ENCODE data around the gene ZFHX2.
A peak's percentile ranks its signal among the peaks of the same experiment; 100 is the strongest.
"Not testable (repeated sequence)": the region's sequence is repeated elsewhere in the genome, so short reads cannot be mapped to it uniquely, and the experiment has no call there.

ZFHX2 gene

DNA sequence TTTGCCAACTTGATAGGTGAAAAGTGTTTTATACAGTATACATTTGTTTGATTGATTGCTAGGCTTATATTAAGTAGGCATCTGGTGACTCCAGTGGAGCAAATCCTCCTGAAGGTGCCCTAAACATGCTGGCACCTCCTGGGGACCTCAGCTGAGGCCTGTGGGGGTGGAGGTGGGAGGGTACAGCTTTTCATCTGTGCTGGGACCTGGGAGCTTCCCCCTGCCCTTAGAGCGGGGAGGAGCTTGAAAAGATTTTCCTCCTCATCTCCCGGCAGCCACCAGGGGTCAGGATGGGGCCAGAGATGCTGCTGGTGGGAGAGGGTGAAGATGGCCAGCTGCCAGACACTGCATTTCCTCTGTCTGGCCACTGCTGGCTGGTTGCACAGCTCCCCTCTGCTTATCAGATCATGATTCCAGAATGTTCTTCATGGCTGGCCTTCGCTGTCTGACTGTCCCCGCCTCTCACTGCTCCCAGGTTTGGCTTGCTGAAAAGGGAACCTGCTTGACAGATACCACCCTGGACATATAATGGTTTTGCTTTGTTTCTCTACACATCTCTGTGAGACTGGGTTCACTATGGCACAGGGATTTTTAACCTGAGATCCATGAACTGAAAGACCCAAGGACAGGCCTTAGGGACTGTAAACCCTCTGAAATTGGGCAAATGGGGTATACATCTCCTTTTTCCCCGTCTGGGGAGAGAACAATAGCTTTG is 37.5 kb upstream of the ZFHX2 start:
- peak overlapping the region; percentile 47; the same call in 1 of the 2 replicates for H3K27ac ChIP-seq
- no peaks in the 10 kb centered on the region for H3K36me3 ChIP-seq
- no peak overlapping the region for H3K4me3 ChIP-seq (ENCODE audit: low read depth, low read length)
- TF ChIP-seq CTCF (IDR thresholded peaks at IDR 0.05; ENCODE audit: low read depth, low read length): peak; percentile 90
- H3K9me3 ChIP-seq (ENCODE audit: severe bottlenecking): no peaks in the 10 kb centered on the region
- DNase-seq: peak; percentile 93
- no peaks in the 10 kb centered on the region for H3K27me3 ChIP-seq (ENCODE audit: insufficient read depth, low read depth, severe bottlenecking)

DNA sequence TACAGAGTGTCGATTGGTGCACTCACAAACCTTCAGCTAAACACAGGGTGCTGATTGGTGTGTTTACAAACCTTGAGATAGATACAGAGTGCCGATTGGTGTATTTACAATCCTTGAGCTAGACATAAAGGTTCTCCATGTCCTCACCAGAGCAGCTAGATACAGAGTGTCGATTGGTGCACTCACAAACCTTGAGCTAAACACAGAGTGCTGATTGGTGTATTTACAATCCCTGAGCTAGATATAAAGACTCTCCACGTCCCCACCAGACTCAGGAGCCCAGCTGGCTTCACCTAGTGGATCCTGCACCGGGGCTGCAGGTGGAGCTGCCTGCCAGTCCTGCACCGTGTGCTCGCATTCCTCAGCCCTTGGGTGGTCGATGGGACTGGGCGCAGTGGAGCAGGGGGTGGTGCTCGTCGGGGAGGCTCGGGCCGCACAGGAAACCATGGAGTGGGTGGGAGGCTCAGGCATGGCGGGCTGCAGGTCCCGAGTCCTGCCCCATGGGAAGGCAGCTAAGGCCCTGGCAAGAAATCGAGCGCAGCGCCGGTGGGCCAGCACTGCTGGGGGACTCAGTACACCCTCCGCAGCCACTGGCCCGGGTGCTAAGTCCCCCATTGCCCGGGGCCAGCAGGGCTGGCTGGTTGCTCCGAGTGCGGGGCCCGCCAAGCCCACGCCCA is 33.1 kb upstream of the ZFHX2 start:
- not testable (repeated sequence) for H3K9me3 ChIP-seq (ENCODE audit: severe bottlenecking); H3K4me3 ChIP-seq (ENCODE audit: low read depth, low read length); H3K27me3 ChIP-seq (ENCODE audit: insufficient read depth, low read depth, severe bottlenecking); H3K36me3 ChIP-seq; DNase-seq; H3K27ac ChIP-seq

DNA sequence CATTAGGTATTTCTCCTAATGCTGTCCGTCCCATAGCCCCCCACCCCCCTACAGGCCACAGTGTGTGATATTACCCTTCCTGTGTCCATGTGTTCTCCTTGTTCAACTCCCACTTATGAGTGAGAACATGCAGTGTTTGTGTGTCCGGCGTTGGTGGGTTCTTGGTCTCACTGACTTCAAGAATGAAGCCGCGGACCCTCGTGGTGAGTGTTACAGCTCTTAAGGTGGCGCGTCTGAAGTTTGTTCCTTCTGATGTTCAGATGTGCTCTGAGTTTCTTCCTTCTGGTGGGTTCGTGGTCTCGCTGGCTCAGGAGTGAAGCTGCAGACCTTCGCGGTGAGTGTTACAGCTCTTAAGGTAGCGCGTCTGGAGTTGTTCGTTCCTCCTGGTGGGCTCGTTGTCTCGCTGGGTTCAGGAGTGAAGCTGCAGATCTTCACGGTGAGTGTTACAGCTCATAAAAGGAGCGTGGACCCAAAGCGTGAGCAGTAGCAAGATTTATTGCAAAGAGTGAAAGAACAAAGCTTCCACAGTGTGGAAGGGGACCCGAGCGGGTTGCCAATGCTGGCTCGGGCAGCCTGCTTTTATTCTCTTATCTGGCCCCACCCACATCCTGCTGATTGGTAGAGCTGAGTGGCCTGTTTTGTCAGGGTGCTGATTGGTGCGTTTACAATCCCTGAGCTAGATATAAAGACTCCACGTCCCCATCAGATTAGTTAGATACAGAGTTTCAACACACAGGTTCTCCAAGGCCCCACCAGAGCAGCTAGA is 32.4 kb upstream of the ZFHX2 start:
- H3K9me3 ChIP-seq (ENCODE audit: severe bottlenecking); H3K27ac ChIP-seq; H3K27me3 ChIP-seq (ENCODE audit: insufficient read depth, low read depth, severe bottlenecking); DNase-seq; H3K4me3 ChIP-seq (ENCODE audit: low read depth, low read length); H3K36me3 ChIP-seq: not testable (repeated sequence)

GRCh38 chr14:23582906-23583760 is 31.6 kb upstream of the ZFHX2 start:
- DNase-seq: no peak
- no peaks in the 10 kb centered on the region for H3K9me3 ChIP-seq (ENCODE audit: severe bottlenecking)
- no peak overlapping the region for H3K4me3 ChIP-seq (ENCODE audit: low read depth, low read length)
- H3K27me3 ChIP-seq (ENCODE audit: insufficient read depth, low read depth, severe bottlenecking): no peaks in the 10 kb centered on the region
- no peaks in the 10 kb centered on the region for H3K36me3 ChIP-seq
- H3K27ac ChIP-seq: no peak overlapping the region
- no peak for TF ChIP-seq CTCF (IDR thresholded peaks at IDR 0.05; ENCODE audit: low read depth, low read length)

GRCh38 chr14:23580948-23581281 is 29.4 kb upstream of the ZFHX2 start:
- H3K27me3 ChIP-seq (ENCODE audit: insufficient read depth, low read depth, severe bottlenecking): peaks cover 5% of the 10 kb centered on the region
- no peaks in the 10 kb centered on the region for H3K9me3 ChIP-seq (ENCODE audit: severe bottlenecking)
- H3K36me3 ChIP-seq: no peaks in the 10 kb centered on the region
- no peak overlapping the region for H3K27ac ChIP-seq
- TF ChIP-seq CTCF (IDR thresholded peaks at IDR 0.05; ENCODE audit: low read depth, low read length): no peak
- H3K4me3 ChIP-seq (ENCODE audit: low read depth, low read length): no peak overlapping the region
- no peak for DNase-seq

DNA sequence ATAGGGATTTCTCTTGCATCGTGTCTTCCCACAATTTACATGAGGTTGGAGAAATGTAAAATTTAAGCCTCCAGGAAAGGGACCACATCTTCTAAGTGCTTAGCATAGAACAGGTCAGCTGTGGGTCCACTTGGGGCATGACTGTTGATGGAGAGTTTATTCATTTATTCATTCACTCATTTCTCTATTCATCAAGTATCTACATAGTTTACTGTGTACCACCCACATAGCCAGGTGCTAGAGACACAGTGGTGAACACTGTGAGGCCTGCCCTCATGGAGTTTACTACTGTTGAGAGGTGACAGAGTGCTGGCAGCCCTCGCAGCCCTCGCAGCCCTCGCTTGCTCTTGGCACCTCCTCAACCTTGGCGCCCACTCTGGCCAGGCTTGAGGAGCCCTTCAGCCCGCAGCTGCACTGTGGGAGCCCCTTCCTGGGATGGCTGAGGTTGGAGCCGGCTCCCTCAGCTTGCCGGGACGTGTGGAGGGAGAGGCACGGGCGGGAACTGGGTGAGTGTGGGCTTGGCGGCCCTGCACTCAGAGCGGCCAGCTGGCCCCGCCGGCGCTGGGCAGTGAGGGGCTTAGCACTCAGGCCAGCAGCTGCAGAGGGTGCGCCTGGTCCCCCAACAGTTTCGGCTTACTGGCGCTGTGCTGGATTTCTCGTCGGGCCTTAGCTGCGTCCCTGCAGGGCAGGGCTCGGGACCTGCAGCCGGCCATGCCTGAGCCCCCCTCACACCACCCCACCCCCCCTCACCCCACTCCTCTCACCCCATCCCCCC is 28.8 kb upstream of the ZFHX2 start:
- Histone ChIP-seq H3K36me3 (no peaks in the 10 kb centered on the region), H3K4me3 (ENCODE audit: low read depth, low read length) (no peak overlapping the region), H3K9me3 (ENCODE audit: severe bottlenecking) (no peaks in the 10 kb centered on the region), H3K27me3 (ENCODE audit: insufficient read depth, low read depth, severe bottlenecking) (peaks cover 5% of the 10 kb centered on the region), H3K27ac (no peak overlapping the region)
- no peak for DNase-seq
- TF ChIP-seq CTCF (IDR thresholded peaks at IDR 0.05; ENCODE audit: low read depth, low read length): no peak
